Stimulated activated CD4-positive, alpha-beta T cell treated with anti-CD3 and anti-CD28 coated beads, TNF-alpha, amount 100 ng/mL, for 1 hour (primary cell): ENCODE data around the gene IGFBP2.

ENCODE experiments used
- DNase-seq, 3 donors: peaks; one replicate each; pipeline ENCODE4 v3.0.0-alpha.2; 2020; ENCODE audit warnings: low read depth in 3 of 3, low spot score in 1 of 3

IGFBP2 gene

GRCh38 chr2:216661051-216661450, 27.8 kb downstream of the IGFBP2 start:
- no peak for DNase-seq

DNA sequence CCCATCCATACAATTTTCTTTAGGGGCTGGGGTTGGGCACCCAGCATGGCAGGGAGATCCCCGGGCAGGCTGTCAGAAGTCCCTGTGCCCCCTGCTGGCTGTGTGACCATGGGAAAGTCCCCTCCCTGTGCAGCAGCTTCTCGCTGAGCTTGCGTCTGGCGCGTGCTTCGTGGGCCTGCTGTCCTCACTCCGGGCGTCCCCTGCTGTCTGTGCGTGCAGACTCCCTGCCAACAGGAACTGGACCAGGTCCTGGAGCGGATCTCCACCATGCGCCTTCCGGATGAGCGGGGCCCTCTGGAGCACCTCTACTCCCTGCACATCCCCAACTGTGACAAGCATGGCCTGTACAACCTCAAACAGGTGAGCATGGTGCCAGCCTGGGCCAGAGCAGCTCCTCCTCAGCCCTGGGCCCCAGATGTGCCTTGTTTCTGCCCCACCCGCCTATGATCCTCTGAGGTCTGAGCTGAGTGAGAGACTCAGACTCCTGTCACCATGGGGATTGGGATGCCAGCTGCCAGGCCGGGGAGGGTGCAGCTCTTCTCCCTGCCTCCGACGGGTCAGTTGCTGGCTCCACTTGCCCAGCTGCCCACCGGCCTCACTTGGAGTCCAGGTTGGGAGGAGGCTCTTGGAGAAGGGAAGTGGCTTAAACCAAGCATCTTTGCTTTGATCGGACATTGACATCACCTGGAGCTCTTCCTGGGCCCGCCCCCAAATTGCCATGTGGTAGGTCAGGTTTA, 28.6 kb downstream of the IGFBP2 start:
- no peak for DNase-seq

DNA sequence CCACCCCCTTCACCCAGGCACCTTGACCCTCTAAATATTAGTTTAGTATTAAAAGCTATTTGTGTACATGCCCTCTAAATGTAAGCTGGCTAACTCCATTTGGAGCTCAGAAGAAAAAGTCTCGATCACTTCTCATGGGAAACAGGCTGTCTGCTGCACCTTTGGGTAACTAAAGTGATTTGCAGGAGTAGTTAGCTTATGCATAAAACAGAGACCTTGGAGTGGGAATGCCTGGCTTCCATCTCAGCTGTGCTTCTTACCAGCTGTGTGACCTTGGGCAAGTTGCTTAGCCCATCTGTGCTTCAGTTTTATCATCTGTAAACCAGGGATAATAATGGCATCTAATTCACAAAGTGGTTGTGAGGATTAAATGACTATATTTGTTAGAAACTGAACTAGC, 29.9 kb downstream of the IGFBP2 start:
- DNase-seq, result no peak

GRCh38 chr2:216663846-216664245, 30.6 kb downstream of the IGFBP2 start:
- DNase-seq, result no peak

DNA sequence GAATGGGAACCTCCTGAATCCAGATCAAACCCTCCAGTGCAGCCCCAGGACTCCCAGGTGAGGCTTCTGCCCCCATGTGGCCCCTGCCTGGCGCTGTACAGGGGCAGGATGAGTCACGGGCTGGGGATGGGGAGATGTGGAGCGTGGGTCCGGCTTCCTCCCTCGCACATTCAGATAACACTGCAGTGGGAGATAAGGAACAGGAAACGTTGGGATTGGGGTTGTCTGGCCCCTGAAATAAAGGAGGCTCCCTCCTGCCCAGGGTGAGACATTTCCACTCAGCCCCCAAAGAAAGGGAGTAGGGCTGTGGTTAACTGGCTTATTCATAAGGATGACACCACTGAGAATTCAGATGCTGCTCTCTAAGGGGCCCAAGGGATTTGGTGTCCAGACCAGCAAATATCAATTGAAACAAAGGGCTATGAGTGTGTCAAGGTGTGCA, 31.4 kb downstream of the IGFBP2 start:
- DNase-seq, result no peak

GRCh38 chr2:216665242-216665641, 32.0 kb downstream of the IGFBP2 start:
- DNase-seq, result no peak

DNA sequence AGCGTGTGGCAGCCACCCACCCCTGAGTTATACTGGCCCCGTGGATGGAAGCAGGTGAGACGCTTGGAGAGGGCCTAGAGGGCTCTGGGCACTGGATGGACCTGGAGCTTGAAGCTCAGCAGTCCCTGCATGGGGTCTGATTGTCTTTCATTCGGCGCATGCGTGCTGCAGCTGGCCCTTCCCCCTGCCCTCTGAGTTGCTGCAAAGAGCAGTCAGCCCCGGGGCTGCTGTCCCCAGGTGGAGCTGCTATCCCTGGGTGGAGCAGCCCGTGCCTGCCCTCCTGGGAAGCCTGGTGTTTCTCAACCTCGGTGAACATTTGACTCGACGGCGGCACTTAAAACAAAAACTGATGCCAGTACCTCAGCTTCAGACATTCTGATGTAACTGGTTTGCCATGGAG, 32.5 kb downstream of the IGFBP2 start:
- no peak for DNase-seq

- DNase-seq, result peak in 1 of 3 donors; percentile 56
Measured at GRCh38 chr2:216666461-216667233, 33.4 kb downstream of the IGFBP2 start.

- no peak for DNase-seq
Measured at GRCh38 chr2:216670266-216671080, 37.3 kb downstream of the IGFBP2 start.

DNA sequence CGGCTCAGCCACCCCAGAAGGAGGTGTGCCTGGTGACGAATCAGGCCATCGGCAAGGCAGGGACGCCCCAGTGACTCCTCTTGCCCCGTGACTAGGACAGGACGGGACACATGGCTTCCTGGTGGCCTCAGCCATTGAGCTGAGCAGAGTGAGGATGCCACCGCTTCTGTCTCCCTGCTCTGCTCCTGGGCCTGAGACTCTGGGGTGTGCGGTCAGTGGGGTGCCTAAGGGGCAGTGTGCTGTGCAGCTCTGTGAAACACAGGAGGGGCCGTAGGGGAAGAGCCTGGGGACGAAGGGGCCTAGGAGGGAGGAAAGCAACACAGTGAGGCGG, 37.8 kb downstream of the IGFBP2 start:
- DNase-seq, result no peak

DNA sequence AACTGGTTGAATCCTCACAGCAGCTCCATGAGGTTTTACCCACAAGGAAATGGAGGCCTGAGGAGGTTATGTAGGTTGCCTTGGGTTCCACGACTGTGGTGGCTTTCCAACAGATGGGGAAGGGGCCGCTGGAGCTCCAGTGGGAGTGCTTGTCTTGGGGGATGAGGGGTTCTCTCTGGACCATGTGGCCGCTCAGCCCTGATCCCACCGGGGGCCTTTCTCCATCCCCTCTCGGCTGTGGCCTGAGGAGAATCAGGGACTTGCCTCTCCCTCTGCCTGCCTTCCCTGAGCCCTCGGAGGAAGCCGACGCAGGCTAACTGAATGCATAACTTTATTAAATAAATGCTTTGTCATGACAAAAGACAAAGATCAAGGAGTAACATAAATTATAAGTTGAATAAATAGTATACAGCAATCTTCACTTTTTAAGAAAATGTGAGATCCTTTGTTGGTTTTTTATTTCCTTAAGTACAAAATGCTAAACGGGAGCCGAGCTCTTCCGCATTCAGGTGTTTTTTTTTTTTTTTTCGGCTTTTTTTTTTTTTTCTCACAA, 38.6 kb downstream of the IGFBP2 start:
- DNase-seq, result no peak

- DNase-seq, result no peak
Measured at GRCh38 chr2:216672466-216672865, 39.2 kb downstream of the IGFBP2 start.

DNA sequence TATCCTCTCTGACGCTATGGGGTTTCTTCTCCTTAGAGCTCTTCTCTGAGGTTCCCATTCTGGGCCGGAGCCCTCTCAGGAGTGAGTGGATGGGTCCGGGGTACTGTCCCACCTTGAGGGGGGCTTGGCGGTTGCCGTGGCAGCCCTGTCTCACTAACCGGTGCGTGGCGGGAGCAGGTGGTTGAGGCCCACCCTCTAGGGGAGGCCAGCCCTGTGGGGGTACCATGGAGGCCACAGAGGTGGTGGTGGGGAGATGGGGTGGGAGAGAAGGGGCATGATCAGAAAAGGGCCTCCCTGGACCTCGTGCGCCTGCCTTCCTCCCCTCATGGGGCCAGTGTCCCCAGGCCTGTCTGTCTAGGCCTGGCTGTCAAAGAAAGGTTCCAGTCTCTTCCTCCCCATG, 39.8 kb downstream of the IGFBP2 start:
- no peak for DNase-seq

- no peak for DNase-seq
Measured at GRCh38 chr2:216673609-216674008, 40.4 kb downstream of the IGFBP2 start.

DNA sequence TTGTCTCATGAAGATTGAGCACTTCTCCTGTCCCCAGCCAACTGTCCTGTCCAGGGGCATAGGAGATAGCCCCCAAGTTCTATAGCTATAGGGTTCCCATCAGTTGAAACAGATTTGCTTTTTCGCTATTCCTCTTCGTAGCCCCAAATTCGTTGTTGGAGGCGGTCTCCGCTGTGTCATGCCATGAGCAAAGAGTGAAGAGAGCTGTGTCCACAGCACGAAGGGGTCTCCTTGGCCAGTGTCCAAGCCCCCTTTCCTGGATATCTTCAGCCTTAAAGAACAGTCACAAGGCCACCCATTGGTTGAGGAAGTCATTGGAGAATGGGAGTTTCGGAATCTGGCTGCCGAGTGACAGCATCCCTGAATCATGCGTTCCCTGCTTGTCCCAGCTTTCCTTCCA, 41.2 kb downstream of the IGFBP2 start:
- no peak for DNase-seq

DNA sequence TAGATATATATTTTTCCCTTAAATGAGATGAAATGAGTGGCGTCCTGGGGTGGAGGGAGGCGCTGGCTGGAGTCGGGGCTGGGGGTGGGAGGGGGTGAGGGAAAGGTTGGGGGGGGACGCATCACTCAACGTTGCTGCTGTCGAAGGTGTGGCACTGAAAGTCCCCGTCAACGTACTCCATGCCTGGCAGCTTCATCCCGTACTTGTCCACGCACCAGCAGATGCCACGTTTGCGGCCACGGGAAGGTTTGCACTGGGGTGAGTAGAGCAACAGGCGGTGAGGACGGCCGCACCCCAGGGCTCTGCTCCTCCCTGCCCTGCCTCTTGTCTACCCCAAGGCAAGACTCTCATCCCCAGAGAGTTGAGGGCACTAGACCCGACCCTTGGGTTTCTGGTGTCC, 43.4 kb downstream of the IGFBP2 start:
- DNase-seq, result no peak

- no peak for DNase-seq
Measured at GRCh38 chr2:216677439-216678097, 44.3 kb downstream of the IGFBP2 start.

GRCh38 chr2:216678098-216678465, 44.9 kb downstream of the IGFBP2 start:
- DNase-seq, result no peak

GRCh38 chr2:216678813-216679657, 45.8 kb downstream of the IGFBP2 start:
- no peak for DNase-seq

GRCh38 chr2:216679658-216680024, 46.4 kb downstream of the IGFBP2 start:
- no peak for DNase-seq
